Measurements from ENCODE around the gene USE1.
A peak's percentile ranks its signal among the peaks of the same experiment; 100 is the strongest.

Gene USE1

GRCh38 chr19:17246681-17247425 lies 31.7 kb downstream of the USE1 start:
- peak in 1 of 2 donors; percentile 41 for DNase-seq (ENCODE audit: low read depth in 2 of 2)
- TF ChIP-seq, protein P1, sequence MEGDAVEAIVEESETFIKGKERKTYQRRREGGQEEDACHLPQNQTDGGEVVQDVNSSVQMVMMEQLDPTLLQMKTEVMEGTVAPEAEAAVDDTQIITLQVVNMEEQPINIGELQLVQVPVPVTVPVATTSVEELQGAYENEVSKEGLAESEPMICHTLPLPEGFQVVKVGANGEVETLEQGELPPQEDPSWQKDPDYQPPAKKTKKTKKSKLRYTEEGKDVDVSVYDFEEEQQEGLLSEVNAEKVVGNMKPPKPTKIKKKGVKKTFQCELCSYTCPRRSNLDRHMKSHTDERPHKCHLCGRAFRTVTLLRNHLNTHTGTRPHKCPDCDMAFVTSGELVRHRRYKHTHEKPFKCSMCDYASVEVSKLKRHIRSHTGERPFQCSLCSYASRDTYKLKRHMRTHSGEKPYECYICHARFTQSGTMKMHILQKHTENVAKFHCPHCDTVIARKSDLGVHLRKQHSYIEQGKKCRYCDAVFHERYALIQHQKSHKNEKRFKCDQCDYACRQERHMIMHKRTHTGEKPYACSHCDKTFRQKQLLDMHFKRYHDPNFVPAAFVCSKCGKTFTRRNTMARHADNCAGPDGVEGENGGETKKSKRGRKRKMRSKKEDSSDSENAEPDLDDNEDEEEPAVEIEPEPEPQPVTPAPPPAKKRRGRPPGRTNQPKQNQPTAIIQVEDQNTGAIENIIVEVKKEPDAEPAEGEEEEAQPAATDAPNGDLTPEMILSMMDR (IDR thresholded peaks at IDR 0.05; ENCODE audit: low read depth, low read length) = no peak
- H3K4me3 ChIP-seq (replicated peaks in 1 of 2; ENCODE audit: low read depth in 2 of 2, low read length in 2 of 2) = peak overlapping the region in 1 of 2 donors; percentile 45

DNA sequence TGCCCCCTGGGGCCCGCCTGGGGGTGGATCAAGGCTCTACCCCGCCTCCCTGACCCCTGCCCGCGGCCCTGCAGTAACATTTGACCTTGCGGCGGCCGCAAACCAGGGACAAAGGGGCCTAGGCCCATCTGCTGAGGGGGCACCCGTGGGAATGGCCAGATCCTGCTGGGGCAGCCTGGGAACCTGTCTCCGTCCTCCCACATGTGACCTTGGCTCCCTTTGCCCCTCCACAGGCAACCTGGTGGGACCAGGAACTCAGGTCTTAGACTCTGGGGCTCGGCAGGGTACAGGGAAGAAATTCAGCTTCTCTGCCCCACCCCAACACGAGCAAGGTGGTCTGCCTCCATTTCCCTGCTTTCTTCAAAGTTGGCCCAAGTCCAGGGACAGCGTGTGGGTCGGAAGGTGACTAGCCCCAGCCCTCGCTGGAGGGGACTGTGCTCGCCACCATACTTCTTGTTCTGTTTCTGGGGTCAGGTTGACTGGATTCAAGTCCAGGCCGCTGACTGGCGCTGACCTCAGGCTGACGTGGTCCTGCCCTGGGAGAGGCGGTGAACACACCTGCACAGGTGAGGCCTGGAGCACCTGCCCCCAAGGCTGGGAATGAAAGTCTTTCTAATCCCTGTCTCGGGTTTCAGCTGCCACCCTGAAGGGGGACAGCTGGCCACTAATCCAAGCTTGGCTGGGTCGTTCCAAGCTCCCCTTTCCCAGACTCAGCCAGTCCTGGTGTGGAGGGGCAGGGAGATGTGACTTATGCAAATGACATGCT lies 33.0 kb downstream of the USE1 start:
- no peak for DNase-seq (ENCODE audit: low read depth in 2 of 2)
- TF ChIP-seq, protein P1 (IDR thresholded peaks at IDR 0.05; ENCODE audit: low read depth, low read length) = no peak
- no peak overlapping the region for H3K4me3 ChIP-seq (replicated peaks in 1 of 2; ENCODE audit: low read depth in 2 of 2, low read length in 2 of 2)

DNA sequence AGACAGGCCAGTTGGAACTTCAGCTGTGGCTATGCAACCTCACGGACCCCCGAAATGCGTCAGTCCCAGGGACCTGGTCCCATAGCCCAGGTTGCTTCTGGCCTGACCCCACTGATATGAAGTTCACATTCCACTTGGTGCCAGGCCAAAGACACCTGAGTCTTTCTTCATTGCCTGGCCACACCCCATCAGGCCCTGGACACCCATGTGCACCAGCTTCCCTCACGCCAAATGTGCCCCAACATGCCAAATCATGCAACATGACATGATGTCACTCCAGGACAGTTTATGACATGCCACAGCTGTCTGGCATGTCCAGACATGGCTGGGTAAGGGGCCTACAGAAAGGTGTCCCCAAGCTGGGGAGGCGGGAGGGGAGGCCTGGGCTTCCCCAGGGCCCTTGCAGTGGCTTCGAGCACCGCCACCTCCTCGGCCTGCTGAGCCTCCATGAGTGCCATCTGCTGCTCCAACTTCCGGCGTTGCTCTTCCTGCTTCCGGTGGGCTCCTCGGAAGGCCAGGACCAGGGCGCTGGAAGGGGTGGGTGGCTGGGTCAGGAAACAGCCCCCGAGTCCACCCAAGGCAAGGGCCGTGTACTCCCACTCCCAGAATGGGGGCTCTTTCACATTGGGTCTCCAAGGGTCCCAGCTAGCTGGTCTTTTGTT lies 34.9 kb downstream of the USE1 start:
- TF ChIP-seq, protein P1 (IDR thresholded peaks at IDR 0.05; ENCODE audit: low read depth, low read length) = no peak

GRCh38 chr19:17254636-17255035 lies 39.5 kb downstream of the USE1 start:
- TF ChIP-seq, protein P1 (IDR thresholded peaks at IDR 0.05; ENCODE audit: low read depth, low read length) = no peak
- DNase-seq (ENCODE audit: low read depth in 2 of 2) = no peak
- H3K4me3 ChIP-seq (replicated peaks in 1 of 2; ENCODE audit: low read depth in 2 of 2, low read length in 2 of 2) = no peak overlapping the region

More for the DNA sequence above, 34.9 kb downstream of the USE1 start:
- no peak overlapping the region for H3K4me3 ChIP-seq (replicated peaks in 1 of 2; ENCODE audit: low read depth in 2 of 2, low read length in 2 of 2)
- DNase-seq (ENCODE audit: low read depth in 2 of 2) = no peak

GRCh38 chr19:17255150-17255621 lies 40.0 kb downstream of the USE1 start:
- no peak overlapping the region for H3K4me3 ChIP-seq (replicated peaks in 1 of 2; ENCODE audit: low read depth in 2 of 2, low read length in 2 of 2)
- DNase-seq (ENCODE audit: low read depth in 2 of 2) = no peak
- TF ChIP-seq, protein P1 (IDR thresholded peaks at IDR 0.05; ENCODE audit: low read depth, low read length) = no peak

- TF ChIP-seq, protein P1 (IDR thresholded peaks at IDR 0.05; ENCODE audit: low read depth, low read length) = no peak
- DNase-seq (ENCODE audit: low read depth in 2 of 2) = no peak
- no peak overlapping the region for H3K4me3 ChIP-seq (replicated peaks in 1 of 2; ENCODE audit: low read depth in 2 of 2, low read length in 2 of 2)
Observed at GRCh38 chr19:17256130-17256529, 41.0 kb downstream of the USE1 start.
